Mucosa of rectum (tissue), 2 donors: ENCODE measurements around the gene CSF2RB.

Experiments used
- H3K27ac ChIP-seq, 2 donors: one replicate each; pipeline ENCODE4 v1.7.0; 2013; ENCODE audit warnings: inconsistent platforms in 2 of 2, low read depth in 2 of 2, low read length in 2 of 2
- H3K27me3 ChIP-seq, 2 donors: one replicate each; pipeline ENCODE4 v1.7.0; 2013; ENCODE audit warnings: low read length in 2 of 2; ENCODE audit not compliant: control insufficient read depth in 2 of 2, insufficient read depth in 2 of 2
- H3K36me3 ChIP-seq, 2 donors: one replicate each; pipeline ENCODE4 v1.7.0; 2013; ENCODE audit warnings: low read length in 2 of 2; ENCODE audit not compliant: control insufficient read depth in 2 of 2, insufficient read depth in 2 of 2
- H3K4me1 ChIP-seq, 2 donors: one replicate each; pipeline ENCODE4 v1.7.0; 2013; ENCODE audit warnings: low read length in 2 of 2, mild to moderate bottlenecking in 1 of 2; ENCODE audit not compliant: control insufficient read depth in 2 of 2, insufficient read depth in 2 of 2
- H3K4me3 ChIP-seq, 2 donors: one replicate each; pipeline ENCODE4 v1.7.0; 2013; ENCODE audit warnings: low read length in 2 of 2
- H3K9ac ChIP-seq, 2 donors: one replicate each; pipeline ENCODE4 v1.7.0; 2013; ENCODE audit warnings: low read length in 2 of 2, low read depth in 1 of 2, mild to moderate bottlenecking in 1 of 2
- H3K9me3 ChIP-seq, 2 donors: one replicate each; pipeline ENCODE4 v1.7.0; 2013; ENCODE audit warnings: low read length in 2 of 2; ENCODE audit not compliant: control insufficient read depth in 2 of 2
- donor health status: healthy.
- donor health status: Normal muscosa, but diverticular disease.

Gene CSF2RB

DNA sequence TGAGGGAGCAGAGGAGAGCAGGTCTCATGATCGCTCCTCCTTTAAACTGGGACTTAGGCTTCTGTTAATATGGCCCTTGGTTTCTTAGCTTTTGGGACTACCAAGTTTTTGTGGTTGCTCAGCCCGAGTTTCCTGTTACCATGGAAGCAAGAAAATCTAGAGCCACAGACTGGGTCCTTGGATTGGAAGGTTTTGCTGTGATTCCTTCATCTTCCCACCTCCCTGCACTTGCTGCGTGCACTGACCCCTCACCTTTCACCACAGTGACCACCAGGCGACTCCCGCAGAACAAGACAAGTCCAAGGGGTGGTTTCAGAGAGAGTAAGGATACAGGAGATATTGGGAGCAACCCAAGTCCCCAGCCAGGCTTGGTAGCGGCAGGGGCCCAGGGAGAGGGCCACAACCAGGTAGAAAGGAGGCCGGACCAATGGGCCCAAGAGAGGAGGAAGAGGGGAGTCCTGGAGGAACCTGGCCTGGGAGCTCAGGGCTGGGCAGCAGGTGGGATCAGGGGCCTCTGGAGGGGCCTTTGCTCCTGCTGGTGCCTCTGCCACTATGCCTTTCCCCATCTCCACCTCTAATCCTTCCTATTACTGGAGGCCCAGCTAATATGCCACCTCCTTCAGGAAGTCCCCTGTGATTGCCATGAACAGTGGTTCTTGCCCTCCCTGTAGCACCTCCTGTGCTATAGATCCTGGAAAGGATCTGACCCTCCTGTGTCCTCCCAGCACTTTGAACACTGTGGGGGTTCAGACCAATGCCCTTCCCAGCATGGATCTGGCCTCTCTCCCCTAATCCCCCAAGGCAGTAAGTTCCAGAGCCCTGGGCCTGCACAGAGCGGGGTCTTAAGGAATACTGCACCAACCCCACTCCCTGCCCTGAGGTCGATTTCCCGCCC is 21.2 kb downstream of the CSF2RB start:
- H3K9me3 ChIP-seq, result no peaks in the 10 kb centered on the region
- no peak overlapping the region for H3K4me3 ChIP-seq
- H3K9ac ChIP-seq, result no peak overlapping the region
- H3K27ac ChIP-seq, result no peak overlapping the region
- no peaks in the 10 kb centered on the region for H3K27me3 ChIP-seq
- H3K36me3 ChIP-seq, result peaks cover 0 to 5% of the 10 kb centered on the region in 2 donors
- no peaks in the 10 kb centered on the region for H3K4me1 ChIP-seq

DNA sequence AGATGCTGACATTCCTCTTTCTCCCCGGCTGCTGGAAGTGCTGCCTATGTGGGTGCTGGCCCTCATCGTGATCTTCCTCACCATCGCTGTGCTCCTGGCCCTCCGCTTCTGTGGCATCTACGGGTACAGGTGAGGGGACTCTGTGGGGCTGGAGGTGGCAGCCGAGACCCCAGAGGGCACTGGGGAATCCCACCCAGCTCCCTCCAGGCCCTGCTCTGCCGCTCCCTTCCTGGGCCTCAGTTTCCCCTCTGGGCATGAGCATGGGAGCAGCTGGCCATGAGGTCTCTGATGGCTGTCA is 21.8 kb downstream of the CSF2RB start:
- H3K4me3 ChIP-seq, result no peak overlapping the region
- no peak overlapping the region for H3K9ac ChIP-seq
- no peaks in the 10 kb centered on the region for H3K4me1 ChIP-seq
- H3K36me3 ChIP-seq, result peaks cover 0 to 5% of the 10 kb centered on the region in 2 donors
- H3K9me3 ChIP-seq, result no peaks in the 10 kb centered on the region
- H3K27ac ChIP-seq, result no peak overlapping the region
- no peaks in the 10 kb centered on the region for H3K27me3 ChIP-seq

DNA sequence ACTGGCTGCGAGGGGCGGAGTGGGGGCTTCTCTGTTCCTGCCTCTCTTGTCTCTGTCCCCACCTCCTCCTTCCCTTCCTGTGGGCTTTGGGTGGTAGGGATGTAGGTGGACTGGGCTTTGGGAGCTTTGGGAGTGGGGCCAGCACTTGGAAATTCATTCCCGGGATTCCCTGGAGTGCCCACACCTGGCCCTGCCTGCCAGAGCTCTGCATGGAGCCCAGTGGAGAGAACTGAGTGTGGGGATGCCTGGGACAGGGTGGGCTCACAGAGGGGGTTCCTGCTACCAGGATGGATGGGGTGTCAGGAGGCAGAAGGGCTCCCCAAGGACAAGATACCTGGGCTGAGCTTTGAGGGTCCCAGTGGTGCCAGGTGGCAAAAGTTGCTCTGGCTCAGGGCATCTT is 22.3 kb downstream of the CSF2RB start:
- Histone ChIP-seq H3K27ac (no peak overlapping the region), H3K4me3 (no peak overlapping the region), H3K27me3 (no peaks in the 10 kb centered on the region), H3K9me3 (no peaks in the 10 kb centered on the region), H3K4me1 (no peaks in the 10 kb centered on the region), H3K36me3 (peaks cover 0 to 3% of the 10 kb centered on the region in 2 donors), H3K9ac (no peak overlapping the region)

DNA sequence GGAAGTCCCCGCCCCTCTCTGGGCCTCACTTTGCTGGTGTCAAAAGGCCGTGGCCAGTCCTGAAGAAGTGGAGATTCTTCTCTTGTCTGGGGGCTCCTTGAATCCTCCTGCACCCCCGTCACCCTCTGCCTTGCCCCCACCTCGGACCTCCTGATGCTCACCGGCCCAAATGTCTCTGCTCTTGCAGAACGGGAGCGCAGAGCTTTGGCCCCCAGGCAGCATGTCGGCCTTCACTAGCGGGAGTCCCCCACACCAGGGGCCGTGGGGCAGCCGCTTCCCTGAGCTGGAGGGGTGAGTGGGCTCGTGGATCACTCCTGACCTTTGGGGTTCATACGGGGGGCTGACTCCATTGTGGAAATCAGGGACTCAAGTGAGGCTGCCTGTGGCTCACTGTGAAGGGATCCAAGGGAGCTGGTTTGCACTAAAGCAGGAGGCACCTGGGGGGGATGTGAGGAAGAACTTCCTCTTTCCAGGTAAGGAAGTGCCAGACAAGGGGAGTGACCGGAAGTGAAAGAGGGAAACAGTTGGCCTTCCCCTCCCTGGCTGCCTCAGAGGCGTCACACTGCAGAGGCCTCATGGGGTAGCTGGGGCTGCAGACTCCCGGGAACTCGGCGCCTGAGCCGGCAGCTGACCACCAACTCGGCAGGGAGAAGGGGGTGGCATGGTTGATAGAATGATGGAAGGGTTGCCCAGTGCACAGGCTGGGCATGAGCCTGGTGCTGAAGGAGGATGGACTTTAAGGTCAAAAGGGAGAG is 23.1 kb downstream of the CSF2RB start:
- peaks cover 0 to 3% of the 10 kb centered on the region in 2 donors for H3K27me3 ChIP-seq
- H3K4me1 ChIP-seq, result no peaks in the 10 kb centered on the region
- no peak overlapping the region for H3K9ac ChIP-seq
- H3K4me3 ChIP-seq, result no peak overlapping the region
- no peaks in the 10 kb centered on the region for H3K9me3 ChIP-seq
- H3K36me3 ChIP-seq, result peaks cover 0 to 3% of the 10 kb centered on the region in 2 donors
- H3K27ac ChIP-seq, result no peak overlapping the region

DNA sequence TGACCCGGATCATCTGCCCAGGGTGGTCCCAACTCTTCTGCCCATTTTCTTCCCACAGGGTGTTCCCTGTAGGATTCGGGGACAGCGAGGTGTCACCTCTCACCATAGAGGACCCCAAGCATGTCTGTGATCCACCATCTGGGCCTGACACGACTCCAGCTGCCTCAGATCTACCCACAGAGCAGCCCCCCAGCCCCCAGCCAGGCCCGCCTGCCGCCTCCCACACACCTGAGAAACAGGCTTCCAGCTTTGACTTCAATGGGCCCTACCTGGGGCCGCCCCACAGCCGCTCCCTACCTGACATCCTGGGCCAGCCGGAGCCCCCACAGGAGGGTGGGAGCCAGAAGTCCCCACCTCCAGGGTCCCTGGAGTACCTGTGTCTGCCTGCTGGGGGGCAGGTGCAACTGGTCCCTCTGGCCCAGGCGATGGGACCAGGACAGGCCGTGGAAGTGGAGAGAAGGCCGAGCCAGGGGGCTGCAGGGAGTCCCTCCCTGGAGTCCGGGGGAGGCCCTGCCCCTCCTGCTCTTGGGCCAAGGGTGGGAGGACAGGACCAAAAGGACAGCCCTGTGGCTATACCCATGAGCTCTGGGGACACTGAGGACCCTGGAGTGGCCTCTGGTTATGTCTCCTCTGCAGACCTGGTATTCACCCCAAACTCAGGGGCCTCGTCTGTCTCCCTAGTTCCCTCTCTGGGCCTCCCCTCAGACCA is 24.0 kb downstream of the CSF2RB start:
- Histone ChIP-seq H3K27me3 (peaks cover 0 to 4% of the 10 kb centered on the region in 2 donors), H3K27ac (no peak overlapping the region), H3K4me1 (no peaks in the 10 kb centered on the region), H3K4me3 (no peak overlapping the region), H3K9me3 (no peaks in the 10 kb centered on the region), H3K36me3 (peaks cover 0 to 3% of the 10 kb centered on the region in 2 donors), H3K9ac (no peak overlapping the region)

DNA sequence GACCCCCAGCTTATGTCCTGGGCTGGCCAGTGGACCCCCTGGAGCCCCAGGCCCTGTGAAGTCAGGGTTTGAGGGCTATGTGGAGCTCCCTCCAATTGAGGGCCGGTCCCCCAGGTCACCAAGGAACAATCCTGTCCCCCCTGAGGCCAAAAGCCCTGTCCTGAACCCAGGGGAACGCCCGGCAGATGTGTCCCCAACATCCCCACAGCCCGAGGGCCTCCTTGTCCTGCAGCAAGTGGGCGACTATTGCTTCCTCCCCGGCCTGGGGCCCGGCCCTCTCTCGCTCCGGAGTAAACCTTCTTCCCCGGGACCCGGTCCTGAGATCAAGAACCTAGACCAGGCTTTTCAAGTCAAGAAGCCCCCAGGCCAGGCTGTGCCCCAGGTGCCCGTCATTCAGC is 24.6 kb downstream of the CSF2RB start:
- Histone ChIP-seq H3K9me3 (no peaks in the 10 kb centered on the region), H3K27me3 (peaks cover 0 to 4% of the 10 kb centered on the region in 2 donors), H3K4me3 (no peak overlapping the region), H3K9ac (no peak overlapping the region), H3K36me3 (peaks cover 0 to 3% of the 10 kb centered on the region in 2 donors), H3K4me1 (no peaks in the 10 kb centered on the region), H3K27ac (no peak overlapping the region)

DNA sequence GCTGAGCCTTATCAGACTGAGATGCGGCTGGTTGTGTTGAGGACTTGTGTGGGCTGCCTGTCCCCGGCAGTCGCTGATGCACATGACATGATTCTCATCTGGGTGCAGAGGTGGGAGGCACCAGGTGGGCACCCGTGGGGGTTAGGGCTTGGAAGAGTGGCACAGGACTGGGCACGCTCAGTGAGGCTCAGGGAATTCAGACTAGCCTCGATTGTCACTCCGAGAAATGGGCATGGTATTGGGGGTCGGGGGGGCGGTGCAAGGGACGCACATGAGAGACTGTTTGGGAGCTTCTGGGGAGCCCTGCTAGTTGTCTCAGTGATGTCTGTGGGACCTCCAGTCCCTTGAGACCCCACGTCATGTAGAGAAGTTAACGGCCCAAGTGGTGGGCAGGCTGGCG is 25.5 kb downstream of the CSF2RB start:
- H3K36me3 ChIP-seq, result no peaks in the 10 kb centered on the region
- H3K27me3 ChIP-seq, result peaks cover 0 to 4% of the 10 kb centered on the region in 2 donors
- H3K4me3 ChIP-seq, result no peak overlapping the region
- H3K27ac ChIP-seq, result no peak overlapping the region
- no peaks in the 10 kb centered on the region for H3K4me1 ChIP-seq
- no peak overlapping the region for H3K9ac ChIP-seq
- H3K9me3 ChIP-seq, result no peaks in the 10 kb centered on the region

DNA sequence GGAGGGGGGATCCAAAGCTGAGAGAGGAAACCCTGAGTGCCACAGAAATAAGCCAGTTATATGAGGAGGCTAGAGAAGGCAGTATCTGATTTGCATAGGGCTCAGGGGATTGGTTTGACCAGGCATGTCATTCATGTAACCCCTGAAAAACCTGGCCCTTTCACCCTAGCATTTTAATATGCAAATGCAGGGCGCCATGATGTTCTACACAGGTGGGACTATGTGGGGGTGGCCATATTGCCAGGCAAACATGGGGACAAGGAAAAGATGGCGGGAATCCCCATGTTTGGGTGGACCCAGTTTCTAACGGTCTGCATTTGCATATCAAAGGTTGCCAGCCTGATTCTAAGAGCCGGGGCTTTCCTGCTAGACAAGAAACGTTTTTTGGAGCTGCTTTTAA is 27.2 kb downstream of the CSF2RB start:
- H3K27me3 ChIP-seq, result peaks cover 0 to 4% of the 10 kb centered on the region in 2 donors
- H3K4me3 ChIP-seq, result peak overlapping the region in 1 of 2 donors; percentile 3

DNA sequence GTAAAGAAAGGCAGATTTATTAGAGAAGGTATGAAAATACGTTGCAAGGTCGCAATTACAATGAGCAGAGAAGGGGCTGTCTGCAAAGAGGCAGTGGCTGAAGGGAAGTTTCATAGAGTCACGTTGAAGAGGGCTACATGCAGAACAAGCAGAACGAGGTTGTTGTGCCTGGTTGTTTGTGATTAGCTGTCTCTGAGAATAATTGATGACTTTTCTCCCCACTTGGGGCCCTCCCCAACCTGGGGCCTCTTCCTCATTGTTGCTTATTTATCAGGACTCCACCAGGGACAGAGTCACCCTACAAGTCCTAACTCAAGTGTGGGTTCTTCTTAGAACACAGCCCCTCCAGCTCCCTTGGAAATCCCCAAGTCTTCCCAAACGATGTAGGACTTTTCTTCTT is 29.1 kb downstream of the CSF2RB start:
- peaks cover 0 to 4% of the 10 kb centered on the region in 2 donors for H3K27me3 ChIP-seq
- no peaks in the 10 kb centered on the region for H3K9me3 ChIP-seq
- H3K9ac ChIP-seq, result no peak overlapping the region
- no peak overlapping the region for H3K4me3 ChIP-seq
- H3K4me1 ChIP-seq, result no peaks in the 10 kb centered on the region
- no peak overlapping the region for H3K27ac ChIP-seq
- no peaks in the 10 kb centered on the region for H3K36me3 ChIP-seq

More for the DNA sequence above, 27.2 kb downstream of the CSF2RB start:
- H3K36me3 ChIP-seq, result no peaks in the 10 kb centered on the region
- H3K9me3 ChIP-seq, result no peaks in the 10 kb centered on the region
- H3K4me1 ChIP-seq, result no peaks in the 10 kb centered on the region
- no peak overlapping the region for H3K27ac ChIP-seq
- no peak overlapping the region for H3K9ac ChIP-seq
